Omental fat pad (tissue), 4 donors: ENCODE results near the gene TMEM258. TPM values are rescaled to one million over a fixed set of nuclear protein-coding genes. Genes with fewer than 3 reads are reported as not detected.

Source experiments
- ATAC-seq: fragments of 150-250 bp; one replicate; pipeline ENCODE4 v1.9.1; 2016; ENCODE audit warnings: mild to moderate bottlenecking, moderate library complexity; ENCODE audit not compliant: low FRiP score
- DNase-seq: peaks from one replicate; pipeline ENCODE4 v3.0.0-alpha.2; 2019; ENCODE audit warnings: low spot score
- CTCF ChIP-seq, 3 donors: fragments of 450-650 bp; IDR thresholded peaks; one replicate each; pipeline ENCODE4 v1.5.1; 2016 to 2017; ENCODE audit warnings: antibody characterized with exemption in 3 of 3, mild to moderate bottlenecking in 3 of 3, moderate library complexity in 2 of 3
- total RNA-seq, 4 donors: library from RNA; depleted of rRNA; stranded (reverse); fragments of >200 nt; gene quantifications; one replicate each; pipeline ENCODE4 v1.1.0, GENCODE V29; 2016

The TMEM258 gene
- total RNA-seq, 4 donors from 2014 or later = 27.9 to 52.6 (median 43.4) TPM

DNA sequence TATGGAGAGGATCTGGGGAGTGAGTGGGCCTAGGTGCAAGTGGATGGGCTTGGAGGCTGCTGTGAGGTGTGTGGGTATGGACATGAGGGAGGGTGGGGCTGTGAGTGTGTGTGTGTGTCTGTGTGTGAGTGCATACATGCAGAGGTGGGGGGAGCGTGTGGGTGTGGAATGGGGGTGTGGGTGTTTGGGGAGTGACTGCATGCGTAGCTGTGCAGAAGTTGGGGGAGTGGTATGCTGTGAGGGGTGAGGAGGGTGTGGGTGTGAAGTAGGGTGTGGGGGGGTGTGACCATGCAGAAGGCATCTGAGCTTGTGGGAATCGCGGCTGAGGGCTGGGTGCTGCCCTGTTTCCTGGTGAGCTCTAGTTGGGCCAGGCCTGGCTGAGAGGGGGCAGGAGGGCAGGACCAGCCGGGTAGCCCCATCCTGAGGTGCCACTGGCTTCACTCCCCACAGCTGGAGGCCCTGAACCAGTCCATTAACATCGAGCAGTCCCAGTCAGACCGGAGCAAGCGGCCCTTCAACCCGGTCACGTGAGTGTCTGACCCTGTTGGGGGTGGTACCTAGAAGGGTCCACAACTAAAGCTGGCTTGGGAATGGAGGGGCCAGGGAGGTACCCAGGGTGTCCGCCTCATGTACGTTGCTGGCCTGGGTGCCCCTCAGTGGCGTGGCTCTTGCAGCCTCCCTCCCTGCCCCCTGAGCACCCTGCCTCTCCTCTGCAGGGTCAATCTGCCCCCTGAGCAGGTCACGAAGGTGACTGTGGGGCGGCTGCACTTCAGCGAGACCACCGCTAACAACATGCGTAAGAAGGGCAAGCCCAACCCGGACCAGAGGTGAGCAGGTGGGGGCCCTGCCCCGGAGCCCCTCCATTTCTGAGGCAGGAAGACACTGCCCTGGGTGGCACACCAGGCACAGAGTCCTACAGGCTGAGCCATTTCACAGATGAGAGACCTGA is 16.5 kb downstream of the TMEM258 start:
- no peak for TF ChIP-seq CTCF (IDR thresholded peaks at IDR 0.05)
- no peak for DNase-seq
- ATAC-seq = peak; percentile 39

DNA sequence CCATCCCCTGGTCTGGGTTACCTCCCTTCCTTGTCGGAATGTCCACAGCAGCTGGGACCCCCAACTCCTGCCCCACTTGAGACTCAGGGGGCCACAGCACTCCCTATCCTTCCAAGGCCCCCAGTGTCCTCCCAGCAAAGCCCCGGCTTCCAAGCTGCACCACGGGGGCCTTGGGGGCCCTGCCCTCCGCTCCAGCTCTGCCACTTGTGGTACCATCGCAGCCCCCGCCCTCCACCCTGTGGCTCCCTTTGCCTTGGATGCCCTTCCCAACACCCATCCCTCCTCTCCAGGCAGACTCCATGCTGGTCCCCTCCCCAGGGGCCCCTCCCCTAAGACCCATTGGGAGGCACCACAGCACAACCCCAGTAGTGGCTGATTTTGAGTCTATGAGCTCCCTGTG is 17.3 kb downstream of the TMEM258 start:
- no peak for ATAC-seq
- no peak for TF ChIP-seq CTCF (IDR thresholded peaks at IDR 0.05)
- DNase-seq = no peak

DNA sequence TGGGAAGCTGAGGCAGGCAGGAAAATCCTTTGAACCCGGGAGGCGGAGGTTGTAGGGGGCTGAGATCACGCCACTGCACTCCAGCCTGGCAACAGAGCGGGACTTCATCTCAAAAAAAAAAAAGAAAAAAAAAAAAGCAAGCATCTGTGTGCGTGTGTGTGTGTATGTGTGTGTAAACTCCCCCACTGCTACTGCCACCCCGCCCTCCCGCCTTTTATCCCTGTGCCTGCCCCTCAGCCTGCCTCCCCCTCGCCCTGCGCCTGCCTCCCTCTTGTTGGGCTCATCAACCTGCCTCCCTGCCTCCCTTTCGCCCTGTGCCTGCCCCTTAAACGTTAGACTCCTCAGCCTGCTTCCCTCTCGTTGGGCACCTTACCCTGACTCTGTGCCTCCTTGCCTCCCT is 18.0 kb downstream of the TMEM258 start:
- TF ChIP-seq CTCF (IDR thresholded peaks at IDR 0.05) = no peak
- ATAC-seq (no peak), DNase-seq (no peak)

DNA sequence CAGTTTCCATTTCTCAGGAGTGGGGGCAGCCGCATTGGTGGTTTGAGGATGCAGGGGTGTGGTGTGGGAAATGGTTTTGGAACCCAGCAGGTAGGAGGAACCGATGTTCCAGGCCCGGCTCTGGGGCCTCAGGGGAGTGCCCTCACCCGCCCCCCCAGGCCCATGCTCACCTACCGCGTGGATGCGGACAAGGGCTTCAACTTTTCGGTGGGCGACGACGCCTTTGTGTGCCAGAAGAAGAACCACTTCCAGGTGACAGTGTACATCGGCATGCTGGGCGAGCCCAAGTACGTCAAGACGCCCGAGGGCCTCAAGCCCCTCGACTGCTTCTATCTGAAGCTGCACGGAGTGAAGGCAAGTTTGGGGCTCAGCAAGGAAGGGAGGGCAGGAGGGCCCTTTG is 18.6 kb downstream of the TMEM258 start:
- TF ChIP-seq CTCF (IDR thresholded peaks at IDR 0.05) = no peak
- DNase-seq (no peak), ATAC-seq (no peak)

DNA sequence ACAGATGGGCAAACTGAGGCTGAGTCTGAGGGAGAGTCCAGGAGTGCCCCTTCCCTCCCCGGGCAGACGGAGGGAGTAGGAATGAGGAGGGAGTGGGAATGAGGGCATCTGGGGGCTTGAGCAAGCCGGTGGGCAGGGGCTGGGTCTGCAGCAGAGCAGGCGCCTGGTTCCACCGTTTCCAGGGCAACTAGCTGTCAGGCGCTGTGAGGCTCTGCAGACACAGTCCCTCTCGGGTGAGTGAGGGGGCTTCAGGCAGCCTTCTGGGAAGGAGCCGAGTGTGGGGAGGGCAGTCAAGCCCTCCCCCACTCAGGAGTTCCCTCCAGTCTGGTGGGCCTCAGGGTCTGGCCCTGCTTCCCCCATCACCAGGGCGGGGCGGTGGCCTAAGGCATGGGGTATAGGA is 19.0 kb downstream of the TMEM258 start:
- TF ChIP-seq CTCF (IDR thresholded peaks at IDR 0.05) = no peak

GRCh38 chr11:61771985-61772455 is 20.4 kb downstream of the TMEM258 start:
- no peak for TF ChIP-seq CTCF (IDR thresholded peaks at IDR 0.05)

More for the DNA sequence above, 19.0 kb downstream of the TMEM258 start:
- ATAC-seq (no peak), DNase-seq (no peak)

More at GRCh38 chr11:61771985-61772455, 20.4 kb downstream of the TMEM258 start:
- DNase-seq = no peak
- peak; percentile 16 for ATAC-seq
